NCI-H128 (cell line): ENCODE measurements around the gene MIER3.

ENCODE experiments used
- DNase-seq: peaks from one replicate; lab custom pipeline; 2025; ENCODE audit not compliant: unreplicated experiment; lab: John Stamatoyannopoulos, UW

MIER3 gene

GRCh38 chr5:56962286-56962685 is 10.4 kb upstream of the MIER3 start:
- DNase-seq: no peak

GRCh38 chr5:56961746-56962145 is 9.8 kb upstream of the MIER3 start:
- DNase-seq: no peak

DNA sequence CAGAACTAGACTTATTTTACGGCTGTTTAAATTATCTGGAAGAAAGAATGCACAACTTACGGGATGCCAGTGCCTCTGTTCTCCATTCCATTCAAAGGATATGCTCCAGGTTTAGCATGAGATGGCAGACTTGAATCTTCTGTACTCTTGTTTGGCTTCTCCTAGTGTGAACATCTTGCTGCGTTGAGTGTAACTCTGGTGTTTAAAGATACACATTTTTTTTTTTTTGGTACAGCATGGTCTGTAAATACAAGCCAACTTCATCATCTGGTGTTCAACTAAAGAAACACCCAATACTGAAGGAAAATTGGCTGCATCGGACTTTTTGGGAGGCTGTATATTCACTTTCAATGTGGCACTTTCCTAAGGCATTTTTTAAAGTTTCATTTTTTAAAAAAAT is 7.4 kb upstream of the MIER3 start:
- DNase-seq: no peak

DNA sequence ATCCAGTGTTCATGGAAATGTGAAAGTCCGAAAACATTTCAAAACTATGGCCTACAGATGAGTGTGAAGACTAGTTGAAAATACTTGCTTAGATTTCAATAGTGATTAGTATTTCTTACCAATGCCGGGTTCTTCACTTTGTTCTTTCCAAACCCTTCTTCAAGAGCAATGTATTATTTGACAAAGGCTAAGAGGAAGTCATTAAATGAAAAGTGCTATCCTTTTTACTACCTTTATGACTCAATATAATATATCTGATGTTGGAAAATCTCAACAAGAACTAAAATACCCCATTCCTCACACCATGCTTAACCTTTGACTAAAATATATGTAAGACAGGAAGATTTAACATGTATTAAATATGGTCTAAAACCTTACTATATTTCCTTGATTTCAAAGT is 6.7 kb upstream of the MIER3 start:
- no peak for DNase-seq

GRCh38 chr5:56954262-56954661 is 2.3 kb upstream of the MIER3 start:
- no peak for DNase-seq

DNA sequence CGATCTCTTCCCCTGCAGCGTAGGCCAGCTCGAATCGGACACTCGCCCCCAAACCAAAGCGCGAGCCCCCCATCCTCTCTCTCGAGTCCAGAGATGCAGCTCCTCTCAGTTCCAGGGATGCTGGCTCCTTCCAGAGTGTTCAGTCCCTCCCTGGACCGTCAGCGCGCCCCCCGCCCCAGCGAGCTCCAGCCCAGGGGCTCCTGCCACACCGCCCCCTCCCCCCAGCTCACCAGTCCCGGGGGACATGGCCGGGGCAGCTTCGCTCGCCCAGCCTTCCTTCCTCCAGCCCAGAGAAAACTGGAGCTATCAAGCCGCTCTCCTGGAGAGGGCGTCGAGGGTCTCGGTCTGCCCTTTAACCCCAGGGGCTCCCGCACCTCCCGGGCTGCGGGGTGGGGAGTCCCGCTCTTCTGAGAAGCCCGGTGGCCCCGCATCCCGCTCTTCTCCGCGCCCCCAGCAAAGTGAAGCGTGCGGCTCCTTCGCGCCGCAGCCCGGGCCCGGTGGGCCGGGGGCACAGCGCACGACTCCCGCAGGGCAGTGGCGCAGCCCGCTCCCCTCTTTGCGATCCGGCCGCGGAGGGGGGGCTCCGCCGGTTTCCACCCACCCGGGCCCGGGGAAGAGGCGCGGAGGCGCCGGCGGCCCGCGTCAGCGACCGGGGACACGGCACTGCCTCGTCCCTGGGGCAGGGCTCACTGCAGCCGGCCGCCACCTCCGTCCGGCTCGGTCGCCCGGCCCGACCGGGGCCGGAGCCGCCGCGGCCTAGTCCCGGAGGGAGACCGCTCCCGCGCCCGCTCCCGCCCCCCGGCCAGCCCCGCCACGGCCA is 587 bp downstream of the MIER3 start:
- no peak for DNase-seq

DNA sequence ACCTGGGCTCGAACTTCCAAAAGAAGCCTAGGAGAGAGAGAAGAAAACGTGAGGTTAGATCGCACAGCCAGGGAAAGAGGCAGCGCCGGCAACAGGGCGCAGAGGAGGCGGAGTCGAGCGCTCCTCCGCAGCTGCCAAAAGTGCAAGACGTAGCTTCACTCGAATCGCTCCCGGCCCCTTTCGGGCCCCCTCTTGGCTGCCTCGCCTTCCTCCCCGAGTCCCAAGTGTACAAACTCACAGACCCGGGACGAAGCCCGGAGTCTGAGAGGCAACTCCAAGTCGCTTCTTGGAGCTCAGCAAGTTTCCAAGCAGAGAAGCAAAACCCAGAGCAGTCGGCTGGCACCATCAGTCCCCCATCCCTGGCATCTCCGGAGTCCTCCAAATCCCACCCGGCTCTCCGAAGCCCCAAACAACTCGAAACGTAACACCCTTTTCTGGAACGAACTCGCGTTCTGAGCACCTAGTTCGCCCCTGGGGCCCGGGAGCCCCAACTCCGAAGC is 1.2 kb downstream of the MIER3 start:
- DNase-seq: no peak

DNA sequence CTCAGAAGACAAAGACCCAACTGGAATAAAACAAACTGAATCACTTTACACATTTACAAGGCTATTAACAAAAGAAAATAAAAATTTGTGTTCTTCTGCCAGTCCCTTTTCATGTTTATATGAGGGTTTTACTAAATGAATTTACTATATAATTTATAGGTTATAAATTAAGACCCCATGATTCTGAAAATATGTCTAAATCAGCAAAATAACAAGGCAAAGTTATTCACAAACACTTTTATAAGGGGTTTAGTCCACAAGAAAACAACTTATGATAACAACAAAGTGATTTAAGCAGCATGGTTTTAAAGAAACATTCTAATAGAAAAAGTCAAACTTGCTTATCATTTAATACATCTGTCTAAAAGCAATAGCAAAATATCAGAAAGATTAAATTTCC is 4.9 kb downstream of the MIER3 start:
- no peak for DNase-seq

DNA sequence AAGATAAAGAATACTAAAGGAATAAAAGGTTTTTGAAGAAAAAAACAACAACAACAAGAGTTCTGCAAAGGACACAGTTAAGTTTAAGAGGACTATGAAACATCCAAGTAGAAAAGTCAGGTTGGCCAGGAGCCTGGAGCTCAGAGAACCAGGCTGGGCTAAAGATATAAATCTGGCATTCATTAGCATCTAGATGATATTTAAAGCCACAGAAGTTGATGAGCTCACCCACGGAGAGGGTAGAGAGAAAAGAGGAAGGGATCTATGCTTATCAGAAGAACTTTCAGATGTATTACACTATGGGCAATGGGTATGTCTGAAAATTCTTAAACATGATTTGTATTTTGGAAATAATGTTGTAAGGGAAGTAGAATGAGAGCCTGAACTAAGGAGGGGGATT is 9.9 kb downstream of the MIER3 start:
- DNase-seq: no peak

DNA sequence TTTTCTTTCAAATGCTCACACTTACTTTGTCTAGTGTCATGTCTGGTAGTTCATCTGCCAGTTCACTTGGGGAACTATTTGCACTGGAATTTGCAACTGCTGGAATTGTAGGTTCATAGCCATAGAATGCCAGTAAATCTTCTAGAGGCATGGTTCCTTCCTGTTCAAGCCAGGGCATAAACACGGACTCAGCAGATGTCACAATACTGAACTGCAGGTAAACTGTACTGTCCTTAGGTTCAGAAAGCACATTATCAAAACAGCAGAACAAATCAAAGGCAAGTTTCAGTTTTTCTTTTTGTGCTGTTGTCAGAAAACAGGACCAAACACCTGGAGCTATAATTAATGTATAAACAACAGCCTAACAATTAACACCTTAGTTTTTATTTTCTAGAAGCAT is 13.1 kb downstream of the MIER3 start:
- DNase-seq: no peak

GRCh38 chr5:56934325-56934724 is 17.6 kb downstream of the MIER3 start:
- no peak for DNase-seq

DNA sequence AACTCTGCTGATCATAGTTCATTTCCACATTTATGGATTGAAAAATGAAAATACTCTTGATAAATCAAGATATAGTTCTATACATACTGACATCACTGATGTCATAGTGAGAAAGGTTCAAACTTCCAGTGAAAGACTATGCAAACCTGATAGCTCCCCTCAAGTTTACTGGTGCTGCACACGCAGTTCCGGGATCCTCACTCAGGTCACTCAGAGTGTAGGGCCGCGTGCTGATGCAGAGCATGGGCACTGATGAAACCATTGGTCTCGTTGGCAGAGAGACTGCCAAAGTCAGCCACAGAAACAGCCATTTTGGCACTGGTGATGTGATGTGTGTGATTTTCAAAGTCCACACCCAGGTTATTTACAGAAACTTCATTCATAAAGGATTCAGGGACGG is 29.0 kb downstream of the MIER3 start:
- DNase-seq: no peak

- DNase-seq: no peak
These were observed 31.8 kb downstream of the MIER3 start for GRCh38 chr5:56919942-56920662.

GRCh38 chr5:56918054-56918453 is 33.9 kb downstream of the MIER3 start:
- no peak for DNase-seq

GRCh38 chr5:56917534-56917933 is 34.4 kb downstream of the MIER3 start:
- no peak for DNase-seq

- DNase-seq: no peak
These were observed 37.2 kb downstream of the MIER3 start for GRCh38 chr5:56914678-56915077.

GRCh38 chr5:56913766-56914165 is 38.2 kb downstream of the MIER3 start:
- no peak for DNase-seq

DNA sequence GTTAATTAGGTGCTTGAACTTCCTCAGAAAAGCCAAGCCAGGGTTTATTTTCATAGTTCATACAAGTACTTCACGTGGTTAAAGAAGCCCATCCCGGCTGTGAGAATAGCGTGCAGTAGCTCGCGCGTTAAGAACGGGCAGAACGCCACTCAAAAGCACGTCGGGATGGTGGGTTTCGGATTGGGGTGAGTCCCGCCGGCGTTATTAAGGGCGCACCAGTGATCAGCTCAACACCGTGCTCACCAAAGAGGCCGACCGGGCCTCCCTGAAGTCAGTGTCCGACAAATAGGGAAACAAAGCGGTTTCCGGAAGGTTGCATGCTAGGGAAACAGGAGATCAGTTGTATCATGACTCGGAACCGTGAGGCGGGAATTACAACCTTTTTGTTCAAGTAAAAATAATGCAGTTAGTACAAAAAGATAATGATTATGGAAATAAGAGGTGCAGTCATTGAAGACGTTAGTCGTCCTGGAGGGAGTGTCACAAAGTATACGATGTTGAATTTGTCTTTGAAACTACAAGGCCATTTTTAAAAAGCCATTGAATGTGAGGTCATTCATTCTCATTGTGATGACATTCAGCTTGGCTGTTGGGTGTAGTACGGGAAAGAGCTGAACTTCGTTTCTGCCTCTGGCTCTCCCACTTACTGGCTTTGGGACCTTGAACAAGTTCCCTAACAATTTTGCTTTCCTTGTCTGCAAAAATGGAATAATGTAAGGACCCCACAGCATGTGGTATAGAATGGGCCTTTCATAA is 41.5 kb downstream of the MIER3 start:
- DNase-seq: peak; percentile 51

- peak; percentile 82 for DNase-seq
These were observed 42.4 kb downstream of the MIER3 start, which contains the start of gene SETD9 for GRCh38 chr5:56909294-56910209. TSS of gene SETD9 (plus strand) at chr5:56909596. CDS start at chr5:56909646, 50 bp downstream.

DNA sequence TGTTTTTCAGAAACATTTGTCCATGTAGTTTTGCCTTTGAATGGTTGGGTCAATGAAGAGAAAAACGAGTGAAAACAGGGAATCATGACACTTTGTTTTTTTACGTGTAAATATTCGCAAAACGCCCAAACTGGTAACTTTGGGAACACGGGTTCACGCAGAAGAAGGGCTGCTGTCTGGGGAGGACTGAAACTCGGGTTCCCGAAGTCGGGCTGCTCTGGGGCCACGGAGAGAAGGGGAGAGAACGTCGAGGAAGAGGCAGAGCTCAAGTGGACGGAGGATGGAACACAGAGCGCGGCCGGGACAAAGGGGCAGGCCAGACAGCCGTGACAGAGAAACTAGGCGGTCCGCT is 43.0 kb downstream of the MIER3 start:
- no peak for DNase-seq
